Measurements from ENCODE around the gene LIFR. TPM values are rescaled to one million over a fixed set of nuclear protein-coding genes. Genes with fewer than 3 reads are reported as not detected.

Gene LIFR
- total RNA-seq, 1 experiment from 2014 or later, result 91.3 TPM

- Histone ChIP-seq H3K4me3 (ENCODE audit: low read depth in 2 of 2, low read length in 2 of 2) (peak overlapping the region; percentile 52 to 73), H3K4me1 (ENCODE audit: control insufficient read depth, insufficient read depth, low read length) (0 out of 2 replicates have a peak, but pooled peaks cover 10% of the 10 kb centered on the region), H3K9me3 (ENCODE audit: control insufficient read depth, insufficient read depth, low read depth, low read length) (no peaks in the 10 kb centered on the region), H3K27me3 (ENCODE audit: control insufficient read depth, insufficient read depth, low read length) (no peaks in the 10 kb centered on the region), H3K36me3 (ENCODE audit: control insufficient read depth, insufficient read depth, low read length) (no peaks in the 10 kb centered on the region), H3K27ac (ENCODE audit: low read length) (peak overlapping the region; percentile 82)
- ATAC-seq (peak; percentile 82), DNase-seq (ENCODE audit: low read depth, low spot score) (no peak)
- POLR2A ChIA-PET, result interaction anchor here (0.6 kb wide), 1 partner anchor 30 kb away, joined by 3 read pairs; no protein-coding TSS in a partner anchor
- CTCF ChIA-PET, result interaction anchor here (0.6 to 1.1 kb wide), 2 partner anchors 45 to 364 kb away, joined by 3 to 15 read pairs; no protein-coding TSS in a partner anchor
- in situ Hi-C loops (cut with HindIII; ENCODE audit: low pct_unique_long_range_greater_than_20kb, low sequenced_read_pairs), result no loop called here
- BruUV-seq (replicated peaks), result no TSS peak
- no peak for TF ChIP-seq REST (IDR thresholded peaks at IDR 0.05; ENCODE audit: insufficient read depth in 1 of 2, low read depth in 2 of 2, low read length in 1 of 2)
- TF ChIP-seq POLR2AphosphoS5 (IDR thresholded peaks at IDR 0.05; ENCODE audit: low read depth, low read length), result no peak
- TF ChIP-seq TCF7L2 (IDR thresholded peaks at IDR 0.05; ENCODE audit: low read depth, low read length), result no peak
- intact Hi-C loops (cut with micrococcal nuclease; ENCODE audit: unreplicated experiment), result no loop called here
Observed at GRCh38 chr5:38445374-38446028, 110.9 kb downstream of the LIFR start.

GRCh38 chr5:38443390-38443789 is 113.1 kb downstream of the LIFR start:
- intact Hi-C loops (cut with micrococcal nuclease; ENCODE audit: unreplicated experiment) (loop anchor here (5.0 kb wide), 1 partner anchor 479 kb away; no protein-coding TSS in a partner anchor), in situ Hi-C loops (cut with HindIII; ENCODE audit: low pct_unique_long_range_greater_than_20kb, low sequenced_read_pairs) (no loop called here)
- ATAC-seq, result no peak
- no TSS peak for BruUV-seq (replicated peaks)
- Histone ChIP-seq H3K9me3 (ENCODE audit: control insufficient read depth, insufficient read depth, low read depth, low read length) (no peaks in the 10 kb centered on the region), H3K4me1 (ENCODE audit: control insufficient read depth, insufficient read depth, low read length) (0 out of 2 replicates have a peak, but pooled peaks cover 10% of the 10 kb centered on the region), H3K27ac (ENCODE audit: low read length) (no peak overlapping the region), H3K27me3 (ENCODE audit: control insufficient read depth, insufficient read depth, low read length) (no peaks in the 10 kb centered on the region), H3K36me3 (ENCODE audit: control insufficient read depth, insufficient read depth, low read length) (no peaks in the 10 kb centered on the region), H3K4me3 (ENCODE audit: low read depth in 2 of 2, low read length in 2 of 2) (no peak overlapping the region)
- DNase-seq (ENCODE audit: low read depth, low spot score), result no peak
- ChIA-PET CTCF (interaction anchor here (0.7 to 4.0 kb wide), 2 partner anchors 282 to 365 kb away, joined by 6 to 67 read pairs; no protein-coding TSS in a partner anchor), POLR2A (no interaction called here)
- TF ChIP-seq SIN3A (IDR thresholded peaks at IDR 0.05; ENCODE audit: borderline replicate concordance, insufficient read depth, low read depth, low read length) (no peak), CTCF (IDR thresholded peaks at IDR 0.05) (no peak; the same call in 1 of the 2 replicates), TCF7L2 (IDR thresholded peaks at IDR 0.05; ENCODE audit: low read depth, low read length) (no peak), REST (IDR thresholded peaks at IDR 0.05; ENCODE audit: insufficient read depth in 1 of 2, low read depth in 2 of 2, low read length in 1 of 2) (no peak), POLR2AphosphoS5 (IDR thresholded peaks at IDR 0.05; ENCODE audit: low read depth, low read length) (no peak)
